Fibroblast of villous mesenchyme (primary cell): ENCODE results near the gene TDRD12. TPM values are rescaled to one million over a fixed set of nuclear protein-coding genes. Genes with fewer than 3 reads are reported as not detected.
A peak's percentile ranks its signal among the peaks of the same experiment; 100 is the strongest.

ENCODE experiments used
- DNase-seq: peaks from one replicate; pipeline ENCODE4 v3.0.0-alpha.2; 2010; ENCODE audit warnings: low read depth
- H3K4me3 ChIP-seq: 2 replicates; pipeline ENCODE4 v1.5.1; 2011; ENCODE audit warnings: low read depth, mild to moderate bottlenecking, low read length
- CTCF ChIP-seq: IDR thresholded peaks from 2 replicates; pipeline ENCODE4 v1.5.1; 2012; ENCODE audit warnings: low read depth, mild to moderate bottlenecking, low read length; ENCODE audit not compliant: insufficient read depth
- total RNA-seq: library from RNA; depleted of rRNA; stranded (reverse); fragments of >200 nt; gene quantifications from 2 replicates; pipeline ENCODE4 v1.2.3, GENCODE V29; 2012

Gene TDRD12
- under 0.01 and 1.3 TPM in 2 replicates for total RNA-seq

DNA sequence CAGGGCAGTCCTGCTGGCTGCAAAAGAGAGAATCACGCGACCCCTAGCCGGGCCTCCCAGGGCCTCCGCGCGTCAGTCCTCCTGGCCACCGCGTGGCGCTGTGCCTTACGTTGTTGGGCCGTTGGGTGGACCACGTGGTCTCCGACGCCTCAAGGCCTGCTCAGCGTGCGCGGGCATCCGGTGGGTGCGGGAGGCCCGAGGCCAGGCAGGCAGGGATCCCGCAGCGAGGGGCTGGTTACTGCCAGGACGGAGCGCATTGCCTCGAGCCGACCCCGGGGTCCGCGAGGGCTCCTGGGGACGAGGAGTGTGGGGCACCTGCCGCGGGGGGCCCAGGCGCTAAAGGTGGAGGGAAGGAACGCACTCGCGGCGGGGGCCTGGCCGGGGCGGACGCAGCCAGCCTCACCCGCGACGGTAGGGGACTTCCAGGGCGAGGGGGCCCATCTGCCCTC lies at the start of gene TDRD12:
Gene TDRD12, plus strand, starts transcription at position 157 of the 449 bp plus-strand sequence. CDS start 306 bp downstream, outside the sequence.
- H3K4me3 ChIP-seq = no peak within 1 kb of the TSS
- TF ChIP-seq CTCF = no peak
- DNase-seq = no peak

DNA sequence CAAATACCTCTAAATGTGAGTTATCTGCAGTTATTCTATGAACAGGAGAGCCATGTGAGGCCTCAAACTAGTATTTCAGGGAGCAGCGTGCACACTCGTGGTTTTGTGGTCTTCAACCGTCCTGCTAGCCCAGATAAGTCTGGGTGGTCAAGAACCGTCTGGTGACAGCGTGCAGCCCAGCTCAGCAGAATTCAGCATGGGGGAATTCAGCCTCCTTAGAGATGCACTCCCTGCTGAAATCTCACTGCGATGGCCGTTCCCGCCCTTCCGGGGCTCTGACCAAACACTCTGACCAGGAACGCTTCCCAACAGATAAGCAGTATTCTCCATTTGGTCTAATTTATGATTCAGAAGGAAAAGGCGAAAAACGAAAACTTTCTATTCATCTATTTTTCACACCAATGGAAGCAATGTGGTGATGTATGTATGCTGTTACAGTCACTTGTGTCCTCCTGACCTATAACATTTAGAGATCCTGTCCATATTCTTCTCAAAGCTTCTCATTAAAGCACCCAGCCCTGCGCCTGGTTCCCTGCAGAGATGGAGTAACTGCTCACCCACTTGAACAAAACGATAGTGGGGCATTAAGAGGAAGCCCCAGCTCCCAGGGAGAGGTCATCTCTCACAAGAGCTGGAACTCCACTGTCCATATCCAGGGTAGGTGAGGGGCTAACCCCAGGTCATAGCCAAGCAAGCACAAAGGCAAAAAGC lies 47.5 kb upstream of the TDRD12 start:
- peak; percentile 60 for DNase-seq
- no peak for TF ChIP-seq CTCF
- no peak overlapping the region for H3K4me3 ChIP-seq

GRCh38 chr19:32672841-32673240 lies 46.7 kb upstream of the TDRD12 start:
- DNase-seq = no peak
- TF ChIP-seq CTCF = no peak

GRCh38 chr19:32673573-32673972 lies 46.0 kb upstream of the TDRD12 start:
- no peak for DNase-seq
- peak overlapping the region; percentile 93 for H3K4me3 ChIP-seq
- no peak for TF ChIP-seq CTCF

More at GRCh38 chr19:32672841-32673240, 46.7 kb upstream of the TDRD12 start:
- no peak overlapping the region for H3K4me3 ChIP-seq

- TF ChIP-seq CTCF = no peak
- peak overlapping the region; percentile 93 for H3K4me3 ChIP-seq
- DNase-seq = no peak
Measured at GRCh38 chr19:32674153-32674930, 45.2 kb upstream of the TDRD12 start.

- peak; percentile 98 for DNase-seq
- TF ChIP-seq CTCF = no peak
- H3K4me3 ChIP-seq = peak within 1 kb of the TSS; percentile 93
Measured at GRCh38 chr19:32674931-32675719, 44.4 kb upstream of the TDRD12 start, which contains the start of gene ANKRD27. TSS of gene ANKRD27 (minus strand) at chr19:32675180. CDS start at chr19:32659015, 16,165 bp downstream.
